ENCODE measurements around the gene ITGB7. TPM values are rescaled to one million over a fixed set of nuclear protein-coding genes. Genes with fewer than 3 reads are reported as not detected.

The ITGB7 gene
- total and polyA plus RNA-seq, 9 of the 15 experiments (the other 6 are each of a cell fraction or from before 2014, with no cell fraction given), result 0.06 to 2.0 (median 0.67) TPM

DNA sequence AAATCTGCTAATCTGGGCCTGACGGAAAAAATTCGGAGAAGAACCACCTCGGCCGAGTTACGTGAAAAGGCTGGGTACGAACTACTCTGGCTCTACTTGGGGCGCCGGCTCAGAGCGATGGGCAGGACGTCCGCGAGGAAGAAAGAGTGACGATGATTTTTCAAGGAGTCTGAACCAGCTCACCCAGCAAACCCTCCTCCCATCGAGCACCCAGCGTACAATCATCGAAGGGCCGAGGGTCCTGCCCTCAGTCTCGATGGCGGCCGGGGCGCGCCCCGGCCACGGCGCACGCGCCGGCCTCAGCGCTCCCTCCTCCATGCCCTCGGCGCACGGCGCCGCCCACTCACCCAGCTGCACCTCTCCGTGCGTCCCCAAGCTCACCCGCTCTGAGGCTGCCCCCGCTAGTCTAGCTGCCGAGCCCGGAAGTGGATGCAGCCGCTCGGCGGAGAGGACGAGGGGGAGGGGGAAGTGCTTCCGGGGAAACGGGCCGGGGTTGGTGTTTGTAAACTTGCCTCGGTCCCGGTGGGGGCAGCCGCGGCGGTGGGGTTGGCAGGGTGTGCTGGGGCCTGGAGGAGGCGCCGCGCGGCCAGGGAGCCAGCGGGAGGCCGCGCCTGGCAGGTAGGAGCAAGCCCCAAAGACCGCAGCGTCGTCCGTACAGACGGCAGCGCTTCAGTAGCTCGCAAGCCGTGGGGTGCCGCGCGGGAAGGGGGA lies 26.7 kb downstream of the ITGB7 start, which contains the start of the genes CSAD and ZNF740 (continued):
- TF ChIP-seq, protein P1, sequence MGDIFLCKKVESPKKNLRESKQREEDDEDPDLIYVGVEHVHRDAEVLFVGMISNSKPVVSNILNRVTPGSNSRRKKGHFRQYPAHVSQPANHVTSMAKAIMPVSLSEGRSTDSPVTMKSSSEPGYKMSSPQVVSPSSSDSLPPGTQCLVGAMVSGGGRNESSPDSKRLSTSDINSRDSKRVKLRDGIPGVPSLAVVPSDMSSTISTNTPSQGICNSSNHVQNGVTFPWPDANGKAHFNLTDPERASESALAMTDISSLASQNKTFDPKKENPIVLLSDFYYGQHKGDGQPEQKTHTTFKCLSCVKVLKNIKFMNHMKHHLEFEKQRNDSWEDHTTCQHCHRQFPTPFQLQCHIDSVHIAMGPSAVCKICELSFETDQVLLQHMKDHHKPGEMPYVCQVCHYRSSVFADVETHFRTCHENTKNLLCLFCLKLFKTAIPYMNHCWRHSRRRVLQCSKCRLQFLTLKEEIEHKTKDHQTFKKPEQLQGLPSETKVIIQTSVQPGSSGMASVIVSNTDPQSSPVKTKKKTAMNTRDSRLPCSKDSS (IDR thresholded peaks at IDR 0.05; ENCODE audit: low read depth, partially characterized antibody), result no peak
- TF ChIP-seq ZC3H4 (CRISPR knock-in tag; IDR thresholded peaks at IDR 0.05; ENCODE audit: borderline replicate concordance) (no peak), MBD2 (IDR thresholded peaks at IDR 0.05; ENCODE audit: borderline replicate concordance, low read depth) (peak; percentile 66; the same call in 1 of the 2 replicates), NR2C2 (CRISPR knock-in tag; IDR thresholded peaks at IDR 0.05) (peak; percentile 98), NR2C2 (tag; IDR thresholded peaks at IDR 0.05) (peak; percentile 100), TCFL5 (CRISPR knock-in tag; conservative IDR thresholded peaks at IDR 0.05) (no peak), POLR2AphosphoS5 (IDR thresholded peaks at IDR 0.05; ENCODE audit: control insufficient read depth, insufficient read depth, low read depth, low read length) (0 out of 2 replicates have a peak, but pooled peaks have one; percentile 66), MTA2 (IDR thresholded peaks at IDR 0.05; ENCODE audit: low read depth) (peak; percentile 72), PCBP1 (IDR thresholded peaks at IDR 0.05; ENCODE audit: low read depth, low read length, poor library complexity, severe bottlenecking) (peak; percentile 97), MEIS2 (IDR thresholded peaks at IDR 0.05; ENCODE audit: partially characterized antibody) (peak; percentile 81), TBP (optimal IDR thresholded peaks at IDR 0.05; ENCODE audit: low read depth, low read length) (peak; percentile 75), ZNF589 (CRISPR knock-in tag; IDR thresholded peaks at IDR 0.05; ENCODE audit: low read depth) (0 out of 2 replicates have a peak, but pooled peaks have one; percentile 55), RAD21 (CRISPR knock-in tag; conservative IDR thresholded peaks at IDR 0.05 in 1 of 2, IDR thresholded peaks at IDR 0.05 in 1 of 2) (0 out of 4 replicates have a peak, but pooled peaks of 1 of the 2 experiments have one; percentile 5), PHF8 (IDR thresholded peaks at IDR 0.05; ENCODE audit: borderline replicate concordance, low read length) (peak; percentile 79; the same call in 1 of the 2 replicates), EP400 (IDR thresholded peaks at IDR 0.05) (peak; percentile 84; the same call in 1 of the 2 replicates), SMAD4 (CRISPR knock-in tag; conservative IDR thresholded peaks at IDR 0.05) (peak; percentile 37), SIX5 (IDR thresholded peaks at IDR 0.05; ENCODE audit: borderline replicate concordance in 1 of 2, insufficient read depth in 1 of 2, low read depth in 1 of 2, low read length in 2 of 2) (peak; percentile 28 to 40; a peak in 3 of 4 replicates)
- TF ChIP-seq, protein P2, sequence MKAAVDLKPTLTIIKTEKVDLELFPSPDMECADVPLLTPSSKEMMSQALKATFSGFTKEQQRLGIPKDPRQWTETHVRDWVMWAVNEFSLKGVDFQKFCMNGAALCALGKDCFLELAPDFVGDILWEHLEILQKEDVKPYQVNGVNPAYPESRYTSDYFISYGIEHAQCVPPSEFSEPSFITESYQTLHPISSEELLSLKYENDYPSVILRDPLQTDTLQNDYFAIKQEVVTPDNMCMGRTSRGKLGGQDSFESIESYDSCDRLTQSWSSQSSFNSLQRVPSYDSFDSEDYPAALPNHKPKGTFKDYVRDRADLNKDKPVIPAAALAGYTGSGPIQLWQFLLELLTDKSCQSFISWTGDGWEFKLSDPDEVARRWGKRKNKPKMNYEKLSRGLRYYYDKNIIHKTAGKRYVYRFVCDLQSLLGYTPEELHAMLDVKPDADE (conservative IDR thresholded peaks at IDR 0.05; ENCODE audit: control insufficient read depth, low read depth, low read length), result peak; percentile 54; the same call in 1 of the 2 replicates
- TF ChIP-seq, protein P3, sequence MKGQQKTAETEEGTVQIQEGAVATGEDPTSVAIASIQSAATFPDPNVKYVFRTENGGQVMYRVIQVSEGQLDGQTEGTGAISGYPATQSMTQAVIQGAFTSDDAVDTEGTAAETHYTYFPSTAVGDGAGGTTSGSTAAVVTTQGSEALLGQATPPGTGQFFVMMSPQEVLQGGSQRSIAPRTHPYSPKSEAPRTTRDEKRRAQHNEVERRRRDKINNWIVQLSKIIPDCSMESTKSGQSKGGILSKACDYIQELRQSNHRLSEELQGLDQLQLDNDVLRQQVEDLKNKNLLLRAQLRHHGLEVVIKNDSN (CRISPR knock-in tag; IDR thresholded peaks at IDR 0.05), result no peak
- TF ChIP-seq, protein P4, sequence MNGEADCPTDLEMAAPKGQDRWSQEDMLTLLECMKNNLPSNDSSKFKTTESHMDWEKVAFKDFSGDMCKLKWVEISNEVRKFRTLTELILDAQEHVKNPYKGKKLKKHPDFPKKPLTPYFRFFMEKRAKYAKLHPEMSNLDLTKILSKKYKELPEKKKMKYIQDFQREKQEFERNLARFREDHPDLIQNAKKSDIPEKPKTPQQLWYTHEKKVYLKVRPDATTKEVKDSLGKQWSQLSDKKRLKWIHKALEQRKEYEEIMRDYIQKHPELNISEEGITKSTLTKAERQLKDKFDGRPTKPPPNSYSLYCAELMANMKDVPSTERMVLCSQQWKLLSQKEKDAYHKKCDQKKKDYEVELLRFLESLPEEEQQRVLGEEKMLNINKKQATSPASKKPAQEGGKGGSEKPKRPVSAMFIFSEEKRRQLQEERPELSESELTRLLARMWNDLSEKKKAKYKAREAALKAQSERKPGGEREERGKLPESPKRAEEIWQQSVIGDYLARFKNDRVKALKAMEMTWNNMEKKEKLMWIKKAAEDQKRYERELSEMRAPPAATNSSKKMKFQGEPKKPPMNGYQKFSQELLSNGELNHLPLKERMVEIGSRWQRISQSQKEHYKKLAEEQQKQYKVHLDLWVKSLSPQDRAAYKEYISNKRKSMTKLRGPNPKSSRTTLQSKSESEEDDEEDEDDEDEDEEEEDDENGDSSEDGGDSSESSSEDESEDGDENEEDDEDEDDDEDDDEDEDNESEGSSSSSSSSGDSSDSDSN (IDR thresholded peaks at IDR 0.05; ENCODE audit: borderline replicate concordance in 1 of 2, low read depth in 2 of 2, low read length in 2 of 2), result peak in 1 of 2 experiments; percentile 80; a peak in 1 of 4 replicates
